GM12865 (cell line): ENCODE results near the gene LILRA6.
"Not testable (repeated sequence)": the region's sequence is repeated elsewhere in the genome, so short reads cannot be mapped to it uniquely, and the experiment has no call there.

Source experiments
- DNase-seq: peaks from one replicate; pipeline ENCODE4 v3.0.0; 2010; ENCODE audit warnings: low read depth
- H3K4me3 ChIP-seq: 2 replicates; pipeline ENCODE4 v1.5.1; 2011; ENCODE audit warnings: mild to moderate bottlenecking, low read depth, low read length, control low read depth
- CTCF ChIP-seq: IDR thresholded peaks from 2 replicates; pipeline ENCODE4 v1.5.1; 2011; ENCODE audit warnings: low read length, control low read depth, low read depth, inconsistent platforms; ENCODE audit not compliant: insufficient read depth; ENCODE audit errors: missing control alignments

The LILRA6 gene

GRCh38 chr19:54207983-54208783 is 34.4 kb downstream of the LILRA6 start:
- peak; percentile 82 for DNase-seq
- TF ChIP-seq CTCF, result no peak
- H3K4me3 ChIP-seq, result no peak overlapping the region

- H3K4me3 ChIP-seq, result no peak overlapping the region
- no peak for DNase-seq
- TF ChIP-seq CTCF, result no peak
Observed at GRCh38 chr19:54207676-54207982, 35.0 kb downstream of the LILRA6 start.

GRCh38 chr19:54207193-54207592 is 35.4 kb downstream of the LILRA6 start:
- not testable (repeated sequence) for H3K4me3 ChIP-seq
- peak; percentile 18 for DNase-seq

- peak; percentile 29 for DNase-seq
- H3K4me3 ChIP-seq, result no peak overlapping the region
- no peak for TF ChIP-seq CTCF
Observed at GRCh38 chr19:54206831-54207177, 35.8 kb downstream of the LILRA6 start.

- no peak overlapping the region; the same call in 1 of the 2 replicates for H3K4me3 ChIP-seq
- TF ChIP-seq CTCF, result no peak
- DNase-seq, result peak; percentile 21
Observed at GRCh38 chr19:54206030-54206830, 36.4 kb downstream of the LILRA6 start.

GRCh38 chr19:54204767-54205468 is 37.7 kb downstream of the LILRA6 start:
- DNase-seq, result peak; percentile 17
- peak overlapping the region; percentile 80 for H3K4me3 ChIP-seq
- no peak for TF ChIP-seq CTCF

- no peak for TF ChIP-seq CTCF
- DNase-seq, result no peak
- H3K4me3 ChIP-seq, result peak overlapping the region; percentile 80
Observed at GRCh38 chr19:54203151-54203611, 39.4 kb downstream of the LILRA6 start.
